CD4-positive, alpha-beta T cell treated with Interleukin-6 for 4 hours (primary cell): ENCODE data around the gene KRTAP20-3.

Experiments
- DNase-seq: peaks from one replicate; pipeline ENCODE4 v3.0.0-alpha.2; 2020; ENCODE audit warnings: mixed read lengths

Gene KRTAP20-3

DNA sequence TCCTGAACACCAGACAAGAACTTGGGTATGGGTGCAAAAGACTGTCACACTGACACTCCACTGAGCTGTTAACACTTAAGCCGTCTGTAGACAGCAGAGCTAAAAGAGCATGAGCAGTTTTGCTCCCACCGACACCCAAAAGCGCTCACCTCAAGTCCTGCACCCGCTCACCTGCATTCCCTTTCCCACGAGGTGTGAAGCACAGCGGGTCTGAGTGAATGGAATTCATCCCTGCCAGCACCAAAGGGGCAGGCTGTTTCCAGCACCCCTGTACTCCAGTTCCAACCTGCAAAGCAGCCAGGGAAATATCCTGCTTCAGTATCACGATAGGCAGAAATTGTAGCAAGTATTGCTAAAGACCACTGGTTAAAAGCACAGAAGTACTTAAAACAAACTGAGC is 47.2 kb downstream of the KRTAP20-3 start:
- DNase-seq: no peak
